Kidney (tissue), 14 donors: Measurements from ENCODE around the gene RNF213. TPM values are rescaled to one million over a fixed set of nuclear protein-coding genes. Genes with fewer than 3 reads are reported as not detected.
A peak's percentile ranks its signal among the peaks of the same experiment; 100 is the strongest.

ENCODE experiments used
- DNase-seq, 5 donors: peaks; one replicate each; pipeline ENCODE4 v3.0.0-alpha.2; 2013 to 2020
- FAIRE-seq: peaks from 2 replicates; lab custom pipeline; 2012; peaks lifted over from hg19 to GRCh38; lab: Jason Lieb, UNC
- H3K27ac ChIP-seq, 2 donors: one replicate each; pipeline ENCODE4 v1.7.0; 2013; ENCODE audit warnings: low read depth in 2 of 2, low read length in 2 of 2, inconsistent platforms in 1 of 2
- H3K27me3 ChIP-seq: one replicate; pipeline ENCODE4 v1.7.1; 2013; ENCODE audit warnings: low read length, inconsistent platforms; ENCODE audit not compliant: control insufficient read depth, insufficient read depth
- H3K36me3 ChIP-seq, 3 donors: one replicate each; pipeline versions ENCODE4 v1.7.0 to v1.7.1; 2013; ENCODE audit warnings: low read length in 3 of 3, control low read depth in 1 of 3, inconsistent platforms in 1 of 3; ENCODE audit not compliant: insufficient read depth in 3 of 3, control insufficient read depth in 2 of 3
- H3K4me1 ChIP-seq, 3 donors: one replicate each; pipeline versions ENCODE4 v1.7.0 to v1.7.1; 2013; ENCODE audit warnings: low read length in 3 of 3, inconsistent platforms in 1 of 3, low read depth in 1 of 3; ENCODE audit not compliant: control insufficient read depth in 2 of 3, insufficient read depth in 2 of 3
- H3K4me3 ChIP-seq, 3 donors: one replicate each; pipeline versions ENCODE4 v1.7.0 to v1.8.1; 2013; ENCODE audit warnings: low read length in 3 of 3, control low read depth in 1 of 3, inconsistent platforms in 1 of 3
- H3K9ac ChIP-seq, 3 donors: one replicate each; pipeline versions ENCODE4 v1.7.0 to v1.7.1; 2013; ENCODE audit warnings: low read length in 3 of 3, control low read depth in 1 of 3, inconsistent platforms in 1 of 3
- H3K9me3 ChIP-seq, 3 donors: one replicate each; pipeline versions ENCODE4 v1.7.0 to v1.7.1; 2013; ENCODE audit warnings: low read length in 3 of 3, control low read depth in 1 of 3, inconsistent platforms in 1 of 3; ENCODE audit not compliant: control insufficient read depth in 2 of 3, insufficient read depth in 1 of 3
- CTCF ChIP-seq: IDR thresholded peaks from 3 replicates; pipeline ENCODE4 v1.5.1; 2012; ENCODE audit warnings: mild to moderate bottlenecking, moderate library complexity, borderline replicate concordance; ENCODE audit not compliant: insufficient read depth; ENCODE audit errors: extremely low read depth
- intact Hi-C: fragments of 100-400 bp; cut with DNase I; formaldehyde crosslinking; loops from one replicate; pipeline ENCODE4 v1.11.1; 2022
- polyA plus RNA-seq: library from polyadenylated mRNA; stranded (reverse); fragments of 350-450 nt; fragmentation: Illumina TruSeq; extraction: RNeasy Lipid Tissue Mini Kit (QIAGEN cat#74804); gene quantifications from one replicate; pipeline ENCODE4 v1.2.3, GENCODE V29; 2014; ENCODE audit warnings: low read depth, low replicate concordance; ENCODE audit not compliant: insufficient read depth
- total RNA-seq: library from RNA; stranded (reverse); fragmentation: NEBNext Ultra II Directional; extraction: Animal tissue kit (Norgen Biotek cat#: 25700); gene quantifications from one replicate; pipeline ENCODE4 v1.2.1, GENCODE V29; 2021
- donor health status: control.
- donor health status: control.
- donor health status: control.
- donor health status: control.
- donor health status: control.
- donor health status: DM: yes; HTN: yes; CAD: no.
- donor health status: Normal renal cell carcinoma (clear cell type).

Gene RNF213
- total and polyA plus RNA-seq, 2 donors from 2014 or later = 43.4 to 276 TPM

- DNase-seq = no peak
- Histone ChIP-seq H3K27ac (no peak overlapping the region), H3K36me3 (peaks cover 0 to 7% (median 3%) of the 10 kb centered on the region in 3 donors), H3K27me3 (no peaks in the 10 kb centered on the region), H3K9ac (no peak overlapping the region), H3K4me3 (no peak overlapping the region), H3K9me3 (no peaks in the 10 kb centered on the region), H3K4me1 (peaks cover 0 to 11% (median 3%) of the 10 kb centered on the region in 3 donors)
- no peak for TF ChIP-seq CTCF
- intact Hi-C loops = no loop called here
- FAIRE-seq = no peak
Observed at GRCh38 chr17:80218391-80218790, 42.3 kb upstream of the RNF213 start.

- Histone ChIP-seq H3K9me3 (no peaks in the 10 kb centered on the region), H3K4me3 (peak overlapping the region in 2 of 3 donors; percentile 70 to 77), H3K36me3 (peaks cover 0 to 7% (median 3%) of the 10 kb centered on the region in 3 donors), H3K27ac (peak overlapping the region; percentile 85 to 93), H3K4me1 (peaks cover 0 to 14% (median 3%) of the 10 kb centered on the region in 3 donors), H3K27me3 (no peaks in the 10 kb centered on the region), H3K9ac (peak overlapping the region in 2 of 3 donors; percentile 77 to 91)
- intact Hi-C loops = no loop called here
- FAIRE-seq = no peak
- no peak for TF ChIP-seq CTCF
- peak; percentile 62 to 88 (median 76) for DNase-seq
Observed at GRCh38 chr17:80219013-80219762, 41.5 kb upstream of the RNF213 start.

GRCh38 chr17:80219763-80220053, 40.9 kb upstream of the RNF213 start:
- Histone ChIP-seq H3K9me3 (no peaks in the 10 kb centered on the region), H3K4me3 (peak overlapping the region; percentile 50 to 77 (median 70)), H3K27ac (peak overlapping the region; percentile 85 to 93), H3K27me3 (no peaks in the 10 kb centered on the region), H3K36me3 (peaks cover 0 to 7% (median 3%) of the 10 kb centered on the region in 3 donors), H3K9ac (peak overlapping the region; percentile 39 to 91 (median 77)), H3K4me1 (peaks cover 0 to 14% (median 3%) of the 10 kb centered on the region in 3 donors)
- intact Hi-C loops = no loop called here
- no peak for FAIRE-seq
- DNase-seq = peak in 1 of 5 donors; percentile 64
- no peak for TF ChIP-seq CTCF
